ENCODE measurements around the gene BTN3A1.

GRCh38 chr6:26379740-26380139, 22.3 kb upstream of the BTN3A1 start:
- TF ChIP-seq ARNTL (CRISPR knock-in tag; IDR thresholded peaks at IDR 0.05; ENCODE audit: borderline replicate concordance, low read depth) (no peak), ZFP30 (CRISPR knock-in tag; IDR thresholded peaks at IDR 0.05) (no peak), CREB5 (CRISPR knock-in tag; IDR thresholded peaks at IDR 0.05; ENCODE audit: low read depth) (no peak), ZNF565 (CRISPR knock-in tag; conservative IDR thresholded peaks at IDR 0.05; ENCODE audit: low read depth) (no peak), ZNF8 (CRISPR knock-in tag; IDR thresholded peaks at IDR 0.05) (no peak), PATZ1 (CRISPR knock-in tag; IDR thresholded peaks at IDR 0.05; ENCODE audit: borderline replicate concordance) (no peak), ZC3H10 (CRISPR knock-in tag; IDR thresholded peaks at IDR 0.05) (no peak)
